Upper lobe of left lung (tissue), 6 donors: ENCODE results near the gene GPSM1. TPM values are rescaled to one million over a fixed set of nuclear protein-coding genes. Genes with fewer than 3 reads are reported as not detected.
A peak's percentile ranks its signal among the peaks of the same experiment; 100 is the strongest.

Source experiments
- ATAC-seq, 2 donors: fragments of 200-7000 bp; cut with Tn5 transposase; one replicate each; pipeline ENCODE4 v1.9.1; 2022; ENCODE audit warnings: mild to moderate bottlenecking in 2 of 2, moderate library complexity in 2 of 2; ENCODE audit not compliant: low FRiP score in 2 of 2
- DNase-seq, 2 donors: peaks; one replicate each; pipeline ENCODE4 v3.0.0-alpha.2; 2019 to 2020
- H3K27ac ChIP-seq, 4 donors: fragments of 200-600 bp; sonication (generic); one replicate each; pipeline ENCODE4 v1.5.1; 2016 to 2019
- H3K27me3 ChIP-seq, 4 donors: fragments of 200-600 bp; sonication (generic); one replicate each; pipeline ENCODE4 v1.5.1; 2017 to 2019
- H3K36me3 ChIP-seq, 4 donors: fragments of 200-600 bp; sonication (generic); one replicate each; pipeline ENCODE4 v1.5.1; 2016 to 2019
- H3K4me1 ChIP-seq, 4 donors: fragments of 200-600 bp; sonication (generic); one replicate each; pipeline ENCODE4 v1.5.1; 2018 to 2019
- H3K4me3 ChIP-seq, 4 donors: fragments of 200-600 bp; sonication (generic); one replicate each; pipeline ENCODE4 v1.5.1; 2017 to 2019; ENCODE audit warnings: mild to moderate bottlenecking in 2 of 4, moderate library complexity in 1 of 4
- H3K9me3 ChIP-seq, 4 donors: fragments of 200-600 bp; sonication (generic); one replicate each; pipeline ENCODE4 v1.5.1; 2018 to 2019
- CTCF ChIP-seq, 6 experiments: fragments of 450-650 bp in 4 of 6; fragments of 200-600 bp in 2 of 6; sonication (generic) in 2 of 6; IDR thresholded peaks; one replicate each; pipeline ENCODE4 v1.5.1; 2016 to 2019; ENCODE audit warnings: antibody characterized with exemption in 6 of 6
- EP300 ChIP-seq, 4 donors: sonication (generic); formaldehyde crosslinking; IDR thresholded peaks; one replicate each; pipeline ENCODE4 v1.5.1; 2017; ENCODE audit warnings: antibody characterized with exemption in 4 of 4, control low read depth in 2 of 4
- POLR2A ChIP-seq, 4 donors: fragments of 450-650 bp; IDR thresholded peaks; one replicate each; pipeline ENCODE4 v1.5.1; 2016 to 2017; ENCODE audit warnings: antibody characterized with exemption in 4 of 4, mild to moderate bottlenecking in 2 of 4
- POLR2AphosphoS5 ChIP-seq, 2 donors: sonication (generic); formaldehyde crosslinking; IDR thresholded peaks; one replicate each; pipeline ENCODE4 v1.5.1; 2017; ENCODE audit warnings: antibody characterized with exemption in 2 of 2
- WGBS, 2 donors: methylation state at CpG; one replicate each; pipeline ENCODE4 v1.1.5; 2017 to 2018; 5-methylcytosine and 5-hydroxymethylcytosine counted together
- total RNA-seq, 6 donors: library from RNA; depleted of rRNA in 4 of 6; stranded (reverse); fragments of >200 nt in 4 of 6; gene quantifications; one replicate each; pipeline versions ENCODE4 v1.1.0 to v1.2.1, GENCODE V29; 2016 to 2021
- donor health status: DM: no; HTN: no; CAD: no; lungs with moderate emphysema.
- donor health status: DM: no; HTN: yes; CAD: no; lungs with severe emphysema.

GPSM1 gene
- total RNA-seq, 6 donors from 2014 or later = 10.0 to 78.6 (median 24.2) TPM

- Histone ChIP-seq H3K27me3 (no peaks in the 10 kb centered on the region), H3K27ac (no peak overlapping the region), H3K4me3 (no peak overlapping the region), H3K4me1 (peaks cover 4 to 24% (median 8%) of the 10 kb centered on the region in 4 donors), H3K9me3 (no peaks in the 10 kb centered on the region), H3K36me3 (peaks cover 0 to 19% (median 10%) of the 10 kb centered on the region in 4 donors)
- no peak for TF ChIP-seq POLR2AphosphoS5 (IDR thresholded peaks at IDR 0.05)
- no peak for TF ChIP-seq CTCF (IDR thresholded peaks at IDR 0.05)
- no peak for TF ChIP-seq POLR2A (IDR thresholded peaks at IDR 0.05)
- no peak for TF ChIP-seq EP300 (IDR thresholded peaks at IDR 0.05)
- DNase-seq = peak in 1 of 2 donors; percentile 43
- ATAC-seq = peak in 1 of 2 donors; percentile 1
- 56 to 71% methylated on average over 9 to 13 of the region's 16 CpGs for WGBS, 2 donors
Measured at GRCh38 chr9:136352682-136353081, 25.3 kb downstream of the GPSM1 start.

GRCh38 chr9:136353088-136353487 lies 25.7 kb downstream of the GPSM1 start:
- no peak overlapping the region for H3K27ac ChIP-seq
- ATAC-seq = no peak
- WGBS, 2 donors = 79% methylated on average over 3 to 7 of the region's 11 CpGs

GRCh38 chr9:136353757-136354488 lies 26.6 kb downstream of the GPSM1 start:
- TF ChIP-seq CTCF (IDR thresholded peaks at IDR 0.05) (no peak), EP300 (IDR thresholded peaks at IDR 0.05) (no peak), POLR2A (IDR thresholded peaks at IDR 0.05) (no peak), POLR2AphosphoS5 (IDR thresholded peaks at IDR 0.05) (no peak)
- Histone ChIP-seq H3K27ac (peak overlapping the region in 2 of 4 donors; percentile 6 to 14), H3K4me1 (peaks cover 4 to 22% (median 7%) of the 10 kb centered on the region in 4 donors), H3K4me3 (no peak overlapping the region), H3K27me3 (no peaks in the 10 kb centered on the region), H3K36me3 (peaks cover 0 to 21% (median 9%) of the 10 kb centered on the region in 4 donors), H3K9me3 (no peaks in the 10 kb centered on the region)
- WGBS, 2 donors = 66 to 77% methylated on average over 7 to 13 of the region's 13 CpGs
- DNase-seq (no peak), ATAC-seq (no peak)

More at GRCh38 chr9:136353088-136353487, 25.7 kb downstream of the GPSM1 start:
- TF ChIP-seq POLR2A (IDR thresholded peaks at IDR 0.05) (no peak), POLR2AphosphoS5 (IDR thresholded peaks at IDR 0.05) (no peak), CTCF (IDR thresholded peaks at IDR 0.05) (no peak), EP300 (IDR thresholded peaks at IDR 0.05) (no peak)
- no peaks in the 10 kb centered on the region for H3K9me3 ChIP-seq
- no peaks in the 10 kb centered on the region for H3K27me3 ChIP-seq
- H3K4me3 ChIP-seq = no peak overlapping the region
- no peak for DNase-seq
- peaks cover 0 to 21% (median 10%) of the 10 kb centered on the region in 4 donors for H3K36me3 ChIP-seq
- H3K4me1 ChIP-seq = peaks cover 4 to 22% (median 7%) of the 10 kb centered on the region in 4 donors

- Histone ChIP-seq H3K36me3 (peaks cover 0 to 21% (median 7%) of the 10 kb centered on the region in 4 donors), H3K4me3 (no peak overlapping the region), H3K4me1 (peaks cover 4 to 22% (median 7%) of the 10 kb centered on the region in 4 donors), H3K9me3 (no peaks in the 10 kb centered on the region), H3K27ac (peak overlapping the region in 2 of 4 donors; percentile 6 to 14), H3K27me3 (no peaks in the 10 kb centered on the region)
- WGBS, 2 donors = 44 to 57% methylated on average over 6 to 13 of the region's 17 CpGs
- ATAC-seq (peak in 1 of 2 donors; percentile 14), DNase-seq (no peak)
- TF ChIP-seq CTCF (IDR thresholded peaks at IDR 0.05) (no peak), POLR2AphosphoS5 (IDR thresholded peaks at IDR 0.05) (no peak), POLR2A (IDR thresholded peaks at IDR 0.05) (no peak), EP300 (IDR thresholded peaks at IDR 0.05) (no peak)
Measured at GRCh38 chr9:136354592-136355085, 27.3 kb downstream of the GPSM1 start.
